Measurements from ENCODE around the gene MMP24OS.

The MMP24OS gene

DNA sequence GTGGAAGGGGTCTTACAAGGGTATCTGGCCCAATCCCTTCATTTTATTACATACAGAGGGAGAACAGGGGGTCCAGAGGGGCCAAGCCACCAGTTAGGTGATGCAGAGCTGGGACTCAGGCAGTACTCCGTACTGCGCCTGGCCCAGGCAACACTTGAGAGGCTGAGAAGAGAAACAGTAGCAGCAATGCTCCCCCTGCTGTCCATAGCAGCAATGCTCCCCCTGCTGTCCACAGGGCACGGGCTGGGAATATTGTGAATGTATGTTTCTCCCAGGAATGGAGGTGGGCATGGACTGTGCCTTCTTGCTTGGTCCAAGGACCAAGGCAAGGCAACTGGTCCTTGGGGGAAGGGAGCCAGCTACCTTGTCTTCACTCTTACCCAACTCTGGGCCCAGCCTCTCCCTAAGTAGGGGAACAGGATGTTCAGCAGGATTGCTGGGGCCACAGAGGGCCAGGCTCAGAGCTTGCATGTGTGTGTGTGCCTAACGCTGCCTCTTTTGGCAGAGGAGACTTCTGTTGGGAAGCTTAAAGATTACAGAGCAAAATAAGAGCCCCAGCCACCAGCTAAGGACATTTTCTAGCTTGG lies 29.1 kb upstream of the MMP24OS start:
- Histone ChIP-seq H3K27ac (ENCODE audit: low read depth, low read length) (peak overlapping the region; percentile 15), H3K4me3 (ENCODE audit: low read depth in 1 of 2, low read length in 2 of 2) (no peak overlapping the region), H3K36me3 (ENCODE audit: control insufficient read depth in 1 of 2, insufficient read depth in 2 of 2, low read length in 2 of 2) (peaks cover 7 to 21% of the 10 kb centered on the region in 2 donors), H3K9ac (ENCODE audit: low read depth in 1 of 2, low read length in 2 of 2) (no peak overlapping the region), H3K27me3 (ENCODE audit: control insufficient read depth in 1 of 2, insufficient read depth in 2 of 2, low read length in 2 of 2) (no peaks in the 10 kb centered on the region), H3K4me1 (ENCODE audit: control insufficient read depth in 1 of 2, insufficient read depth in 2 of 2, low read length in 2 of 2) (peaks cover 7 to 29% of the 10 kb centered on the region in 2 donors), H3K9me3 (ENCODE audit: control insufficient read depth in 1 of 2, low read length in 2 of 2) (no peaks in the 10 kb centered on the region)

DNA sequence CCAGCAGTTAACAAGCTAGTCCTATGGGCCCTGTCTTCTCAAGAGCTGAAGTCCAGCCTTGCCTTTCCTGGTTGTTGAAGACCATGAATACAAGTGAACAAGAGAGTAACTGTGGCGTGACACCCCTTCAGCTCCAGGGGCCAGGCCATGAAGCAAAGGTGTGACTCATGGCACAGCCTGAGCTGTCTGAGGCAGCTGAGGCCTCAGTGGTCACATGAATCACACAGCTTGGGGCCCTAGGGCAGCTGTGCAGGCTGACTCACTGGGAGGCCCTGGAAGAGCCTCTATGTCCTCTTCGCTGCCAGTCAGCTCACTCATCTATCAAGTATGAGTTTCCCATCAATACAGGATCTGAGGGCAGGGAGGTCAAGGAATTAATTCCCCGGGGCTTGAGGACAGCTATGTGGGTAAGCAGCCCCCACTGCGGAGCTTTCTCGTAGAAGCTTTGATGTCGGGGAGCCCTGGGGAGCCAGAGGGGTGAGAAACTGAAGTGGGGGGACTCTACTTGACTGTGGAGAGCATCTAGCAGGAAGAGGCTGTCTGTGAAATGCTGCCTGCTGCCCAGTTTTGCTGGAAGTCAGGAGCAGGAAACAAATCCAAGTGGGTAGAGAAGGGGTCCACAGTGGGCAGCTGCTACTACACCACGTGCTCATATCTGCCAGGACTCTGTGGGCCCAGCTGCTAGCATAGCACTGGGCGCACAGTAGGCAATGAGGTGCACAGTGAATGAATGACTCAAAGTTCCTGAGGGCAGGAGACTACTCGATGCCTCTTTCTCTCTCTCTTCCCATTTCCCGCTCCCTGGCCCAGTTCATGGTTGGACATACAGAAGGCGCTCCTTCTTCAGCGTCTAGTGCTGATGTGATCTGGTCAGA lies 28.0 kb upstream of the MMP24OS start:
- Histone ChIP-seq H3K9me3 (ENCODE audit: control insufficient read depth in 1 of 2, low read length in 2 of 2) (no peaks in the 10 kb centered on the region), H3K27me3 (ENCODE audit: control insufficient read depth in 1 of 2, insufficient read depth in 2 of 2, low read length in 2 of 2) (no peaks in the 10 kb centered on the region), H3K4me1 (ENCODE audit: control insufficient read depth in 1 of 2, insufficient read depth in 2 of 2, low read length in 2 of 2) (peaks cover 7 to 29% of the 10 kb centered on the region in 2 donors), H3K4me3 (ENCODE audit: low read depth in 1 of 2, low read length in 2 of 2) (no peak overlapping the region), H3K27ac (ENCODE audit: low read depth, low read length) (no peak overlapping the region), H3K9ac (ENCODE audit: low read depth in 1 of 2, low read length in 2 of 2) (peak overlapping the region in 1 of 2 donors; percentile 24), H3K36me3 (ENCODE audit: control insufficient read depth in 1 of 2, insufficient read depth in 2 of 2, low read length in 2 of 2) (peaks cover 7 to 21% of the 10 kb centered on the region in 2 donors)

DNA sequence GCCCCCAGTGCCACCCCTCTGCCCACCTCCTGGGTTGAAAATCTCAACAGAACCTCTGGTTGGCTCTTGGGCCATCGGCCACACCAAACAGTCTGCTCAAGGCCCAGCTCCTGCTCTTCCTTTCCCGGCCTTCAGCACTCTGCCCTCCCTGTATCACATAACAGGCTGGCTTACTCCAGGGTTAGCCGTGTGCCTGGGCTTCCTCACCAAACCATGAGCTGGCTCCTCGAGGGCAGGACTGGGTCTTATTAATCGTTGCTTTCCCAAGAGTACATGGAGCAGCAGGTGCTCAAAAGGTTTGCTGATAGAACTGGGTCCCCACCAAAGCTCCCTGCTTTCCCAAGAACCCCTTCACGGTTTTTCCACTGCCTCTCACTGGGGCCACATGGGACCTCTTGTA lies 27.0 kb upstream of the MMP24OS start:
- Histone ChIP-seq H3K9me3 (ENCODE audit: control insufficient read depth in 1 of 2, low read length in 2 of 2) (no peaks in the 10 kb centered on the region), H3K9ac (ENCODE audit: low read depth in 1 of 2, low read length in 2 of 2) (peak overlapping the region in 1 of 2 donors; percentile 24), H3K4me1 (ENCODE audit: control insufficient read depth in 1 of 2, insufficient read depth in 2 of 2, low read length in 2 of 2) (peaks cover 7 to 29% of the 10 kb centered on the region in 2 donors), H3K27me3 (ENCODE audit: control insufficient read depth in 1 of 2, insufficient read depth in 2 of 2, low read length in 2 of 2) (no peaks in the 10 kb centered on the region), H3K4me3 (ENCODE audit: low read depth in 1 of 2, low read length in 2 of 2) (no peak overlapping the region), H3K27ac (ENCODE audit: low read depth, low read length) (no peak overlapping the region), H3K36me3 (ENCODE audit: control insufficient read depth in 1 of 2, insufficient read depth in 2 of 2, low read length in 2 of 2) (peaks cover 7 to 21% of the 10 kb centered on the region in 2 donors)

DNA sequence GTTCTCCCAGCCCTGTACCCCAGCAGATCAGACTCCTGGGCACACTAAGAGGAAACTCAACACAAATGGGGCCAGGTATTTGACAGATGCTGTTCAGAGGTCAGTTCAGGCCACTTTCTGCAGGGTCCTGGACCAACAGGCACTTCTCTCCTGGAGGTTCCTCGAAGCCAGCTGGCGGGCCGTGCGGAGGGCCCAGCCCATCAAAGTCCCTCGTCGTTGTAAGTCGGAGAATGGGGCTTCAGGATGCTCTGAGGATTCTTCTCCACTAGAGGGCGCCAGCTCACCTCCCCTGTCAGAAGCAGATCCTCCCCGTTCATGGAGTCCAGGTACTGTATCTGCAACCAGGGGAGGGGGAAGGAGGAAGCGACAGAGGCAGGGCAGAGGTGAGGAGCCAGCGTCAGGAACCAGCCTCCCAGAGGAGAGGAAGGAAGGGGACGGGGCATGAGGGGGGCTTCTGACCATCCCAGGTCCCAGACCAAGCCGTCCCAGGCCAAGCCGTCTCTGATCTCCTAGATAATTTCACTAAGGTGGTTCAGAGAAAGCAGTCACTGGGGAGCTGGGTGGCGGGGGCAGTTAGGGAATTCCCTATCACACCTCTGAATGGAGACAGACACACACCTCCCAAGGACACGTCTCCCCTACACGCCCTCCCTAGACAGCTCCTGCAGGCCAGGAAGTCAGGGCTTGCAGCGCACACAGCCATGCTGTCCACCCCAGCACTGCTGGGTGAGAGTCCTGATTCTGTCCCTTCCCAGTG lies 26.0 kb upstream of the MMP24OS start:
- Histone ChIP-seq H3K27ac (ENCODE audit: low read depth, low read length) (no peak overlapping the region), H3K4me1 (ENCODE audit: control insufficient read depth in 1 of 2, insufficient read depth in 2 of 2, low read length in 2 of 2) (peaks cover 7 to 29% of the 10 kb centered on the region in 2 donors)

DNA sequence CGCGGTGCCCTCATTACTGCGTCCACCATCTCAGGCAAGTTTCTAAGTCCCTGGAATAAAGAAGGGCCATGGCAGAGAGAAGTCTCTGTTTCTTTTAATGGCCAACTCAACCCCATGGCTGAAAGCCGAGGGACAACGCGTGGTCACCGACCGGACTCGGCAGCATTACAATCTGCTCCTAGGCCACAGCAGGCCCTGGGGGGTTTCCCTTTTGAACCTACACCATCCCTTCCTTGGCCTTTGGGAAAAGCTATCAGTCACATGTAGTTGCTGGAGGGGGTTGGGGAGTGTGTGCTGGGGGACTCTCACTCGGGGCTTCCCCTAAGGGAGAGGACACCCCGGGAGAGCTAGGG lies 25.4 kb upstream of the MMP24OS start:
- Histone ChIP-seq H3K36me3 (ENCODE audit: control insufficient read depth in 1 of 2, insufficient read depth in 2 of 2, low read length in 2 of 2) (peaks cover 7 to 9% of the 10 kb centered on the region in 2 donors), H3K9ac (ENCODE audit: low read depth in 1 of 2, low read length in 2 of 2) (no peak overlapping the region), H3K4me3 (ENCODE audit: low read depth in 1 of 2, low read length in 2 of 2) (no peak overlapping the region), H3K27me3 (ENCODE audit: control insufficient read depth in 1 of 2, insufficient read depth in 2 of 2, low read length in 2 of 2) (no peaks in the 10 kb centered on the region), H3K9me3 (ENCODE audit: control insufficient read depth in 1 of 2, low read length in 2 of 2) (no peaks in the 10 kb centered on the region), H3K4me1 (ENCODE audit: control insufficient read depth in 1 of 2, insufficient read depth in 2 of 2, low read length in 2 of 2) (peaks cover 7 to 29% of the 10 kb centered on the region in 2 donors), H3K27ac (ENCODE audit: low read depth, low read length) (no peak overlapping the region)

More for the DNA sequence above, 26.0 kb upstream of the MMP24OS start:
- Histone ChIP-seq H3K27me3 (ENCODE audit: control insufficient read depth in 1 of 2, insufficient read depth in 2 of 2, low read length in 2 of 2) (no peaks in the 10 kb centered on the region), H3K9me3 (ENCODE audit: control insufficient read depth in 1 of 2, low read length in 2 of 2) (no peaks in the 10 kb centered on the region), H3K9ac (ENCODE audit: low read depth in 1 of 2, low read length in 2 of 2) (peak overlapping the region in 1 of 2 donors; percentile 7), H3K4me3 (ENCODE audit: low read depth in 1 of 2, low read length in 2 of 2) (no peak overlapping the region), H3K36me3 (ENCODE audit: control insufficient read depth in 1 of 2, insufficient read depth in 2 of 2, low read length in 2 of 2) (peaks cover 7 to 12% of the 10 kb centered on the region in 2 donors)

DNA sequence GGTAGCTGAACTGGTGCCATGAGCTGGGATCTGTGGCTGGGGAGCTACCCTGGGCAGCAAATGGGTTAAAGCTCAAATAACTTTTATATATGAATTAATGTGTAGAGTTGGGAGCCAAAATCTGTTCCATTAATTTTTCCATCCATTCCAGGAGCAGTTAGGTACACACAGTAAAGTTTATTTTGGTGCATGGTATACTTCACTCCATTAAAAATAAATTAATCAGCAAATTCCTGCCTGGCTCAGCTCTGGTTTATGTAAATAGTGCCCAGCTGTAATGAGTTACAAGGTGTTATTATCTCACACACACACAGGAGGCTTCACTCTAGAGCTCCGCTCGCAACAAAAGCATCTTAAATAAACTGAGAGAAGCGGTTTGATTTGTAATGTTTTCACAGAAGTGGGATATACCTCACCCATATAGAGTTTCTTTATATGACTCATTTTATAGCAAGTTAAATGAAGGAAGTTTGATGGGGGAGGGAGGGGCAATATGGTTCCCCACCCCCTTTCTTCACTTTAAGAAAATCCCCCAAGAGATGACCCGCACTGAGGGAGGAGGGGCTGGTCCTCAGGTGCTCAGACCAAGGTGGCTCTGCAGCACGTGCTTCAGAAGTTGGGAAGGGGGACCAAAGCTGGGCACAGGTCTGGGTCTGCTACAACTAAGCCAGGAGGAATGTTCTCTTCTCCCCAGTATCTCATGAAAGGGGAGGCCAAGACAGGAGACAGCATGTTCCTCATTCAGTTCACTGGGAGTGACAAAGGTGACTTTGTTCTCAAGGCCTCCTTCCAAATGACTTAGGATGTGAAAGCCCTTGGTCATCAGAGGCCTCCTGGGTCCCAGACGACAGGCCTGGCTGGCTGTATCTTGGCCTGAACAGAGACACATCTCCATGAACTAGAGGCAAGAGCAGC lies 24.8 kb upstream of the MMP24OS start:
- H3K36me3 ChIP-seq (ENCODE audit: control insufficient read depth in 1 of 2, insufficient read depth in 2 of 2, low read length in 2 of 2), result peaks cover 7% of the 10 kb centered on the region in 2 donors
- no peak overlapping the region for H3K27ac ChIP-seq (ENCODE audit: low read depth, low read length)
- H3K4me3 ChIP-seq (ENCODE audit: low read depth in 1 of 2, low read length in 2 of 2), result no peak overlapping the region
- H3K4me1 ChIP-seq (ENCODE audit: control insufficient read depth in 1 of 2, insufficient read depth in 2 of 2, low read length in 2 of 2), result peaks cover 7 to 28% of the 10 kb centered on the region in 2 donors
- H3K27me3 ChIP-seq (ENCODE audit: control insufficient read depth in 1 of 2, insufficient read depth in 2 of 2, low read length in 2 of 2), result no peaks in the 10 kb centered on the region
- H3K9ac ChIP-seq (ENCODE audit: low read depth in 1 of 2, low read length in 2 of 2), result no peak overlapping the region
- H3K9me3 ChIP-seq (ENCODE audit: control insufficient read depth in 1 of 2, low read length in 2 of 2), result no peaks in the 10 kb centered on the region

DNA sequence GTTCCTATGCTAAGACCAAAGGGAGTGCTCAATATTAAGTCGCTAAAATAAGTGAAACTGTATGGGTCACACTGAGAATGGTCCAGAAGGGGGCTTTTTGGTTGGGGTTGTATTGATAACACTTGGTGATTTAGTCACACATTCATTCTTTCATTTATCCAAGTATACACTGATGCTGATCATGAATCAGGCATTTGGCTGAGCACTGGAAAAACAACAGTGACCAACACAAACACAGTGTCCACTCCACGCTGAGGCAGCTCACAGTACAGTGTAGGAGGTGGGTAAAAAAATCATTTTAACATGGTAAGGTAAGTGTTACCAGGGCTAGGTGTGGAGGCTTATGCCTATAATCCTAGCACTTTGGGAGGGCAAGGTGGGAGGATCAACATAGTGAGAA lies 23.5 kb upstream of the MMP24OS start:
- Histone ChIP-seq H3K4me1 (ENCODE audit: control insufficient read depth in 1 of 2, insufficient read depth in 2 of 2, low read length in 2 of 2) (peaks cover 7 to 17% of the 10 kb centered on the region in 2 donors), H3K9ac (ENCODE audit: low read depth in 1 of 2, low read length in 2 of 2) (no peak overlapping the region), H3K9me3 (ENCODE audit: control insufficient read depth in 1 of 2, low read length in 2 of 2) (no peaks in the 10 kb centered on the region), H3K27me3 (ENCODE audit: control insufficient read depth in 1 of 2, insufficient read depth in 2 of 2, low read length in 2 of 2) (peaks cover 0 to 2% of the 10 kb centered on the region in 2 donors), H3K4me3 (ENCODE audit: low read depth in 1 of 2, low read length in 2 of 2) (no peak overlapping the region), H3K36me3 (ENCODE audit: control insufficient read depth in 1 of 2, insufficient read depth in 2 of 2, low read length in 2 of 2) (peaks cover 5 to 7% of the 10 kb centered on the region in 2 donors), H3K27ac (ENCODE audit: low read depth, low read length) (no peak overlapping the region)

DNA sequence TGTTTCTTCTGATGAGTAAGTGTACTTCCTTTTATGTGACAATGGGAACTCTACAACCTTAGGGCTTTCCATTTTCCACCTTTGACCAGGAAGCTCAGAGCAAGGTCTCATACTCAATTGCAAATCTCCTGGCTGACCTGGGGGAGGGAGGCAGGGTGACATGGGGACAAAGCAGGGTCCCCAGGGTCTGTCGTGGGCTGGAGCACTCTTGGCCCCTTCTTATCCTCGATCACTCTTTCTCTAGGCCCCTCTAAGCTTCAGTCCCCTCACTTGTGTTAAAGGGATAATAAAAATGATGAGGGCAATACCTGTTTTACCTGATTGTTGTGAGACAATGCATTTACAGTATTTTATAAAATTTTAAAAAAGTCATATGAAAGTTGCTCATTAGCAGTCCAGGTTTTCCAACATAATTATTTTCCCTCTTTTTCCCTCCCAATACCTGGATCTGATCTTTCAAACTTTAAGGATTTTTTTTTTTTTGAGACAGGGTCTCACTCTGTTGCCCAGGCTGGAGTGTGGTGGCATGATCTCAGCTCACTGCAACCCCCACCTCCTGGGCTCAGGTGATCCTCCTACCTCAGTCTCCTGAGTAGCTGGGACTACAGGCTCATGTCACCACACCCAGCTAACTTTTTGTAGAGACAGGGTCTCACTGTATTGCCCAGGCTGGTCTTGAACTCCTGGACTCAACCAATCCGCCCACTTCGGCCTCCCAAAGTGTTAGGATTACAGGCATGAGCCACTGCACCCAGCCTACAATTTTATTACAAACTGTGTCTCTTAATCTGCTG lies 22.7 kb upstream of the MMP24OS start:
- H3K36me3 ChIP-seq (ENCODE audit: control insufficient read depth in 1 of 2, insufficient read depth in 2 of 2, low read length in 2 of 2), result peaks cover 0 to 7% of the 10 kb centered on the region in 2 donors
- H3K4me1 ChIP-seq (ENCODE audit: control insufficient read depth in 1 of 2, insufficient read depth in 2 of 2, low read length in 2 of 2), result peaks cover 3 to 9% of the 10 kb centered on the region in 2 donors
- no peak overlapping the region for H3K9ac ChIP-seq (ENCODE audit: low read depth in 1 of 2, low read length in 2 of 2)
- H3K4me3 ChIP-seq (ENCODE audit: low read depth in 1 of 2, low read length in 2 of 2), result no peak overlapping the region
- H3K9me3 ChIP-seq (ENCODE audit: control insufficient read depth in 1 of 2, low read length in 2 of 2), result no peaks in the 10 kb centered on the region
- H3K27me3 ChIP-seq (ENCODE audit: control insufficient read depth in 1 of 2, insufficient read depth in 2 of 2, low read length in 2 of 2), result peaks cover 0 to 2% of the 10 kb centered on the region in 2 donors
- no peak overlapping the region for H3K27ac ChIP-seq (ENCODE audit: low read depth, low read length)

DNA sequence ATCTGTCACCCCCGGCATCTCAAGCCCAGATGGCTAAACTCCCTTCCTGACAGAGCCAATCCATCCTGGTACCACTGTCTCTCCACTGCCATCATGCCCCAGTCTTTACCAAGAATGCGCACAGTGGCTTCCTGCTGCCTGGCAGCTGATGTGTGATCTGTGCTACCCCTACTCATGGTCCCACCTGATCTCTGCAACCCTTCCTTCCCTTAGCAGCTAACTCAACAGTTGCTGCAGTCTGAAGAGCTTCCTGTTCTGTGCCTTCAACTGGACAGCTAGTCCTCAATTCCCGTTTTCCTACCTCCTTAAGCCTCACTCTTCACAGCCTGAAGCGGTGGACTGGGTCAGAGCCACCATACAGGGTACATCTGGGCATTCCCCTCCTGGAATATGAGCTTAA lies 21.9 kb upstream of the MMP24OS start:
- H3K4me1 ChIP-seq (ENCODE audit: control insufficient read depth in 1 of 2, insufficient read depth in 2 of 2, low read length in 2 of 2), result peaks cover 3 to 5% of the 10 kb centered on the region in 2 donors
- peaks cover 0 to 7% of the 10 kb centered on the region in 2 donors for H3K36me3 ChIP-seq (ENCODE audit: control insufficient read depth in 1 of 2, insufficient read depth in 2 of 2, low read length in 2 of 2)

More for the DNA sequence above, 21.9 kb upstream of the MMP24OS start:
- Histone ChIP-seq H3K9me3 (ENCODE audit: control insufficient read depth in 1 of 2, low read length in 2 of 2) (no peaks in the 10 kb centered on the region), H3K9ac (ENCODE audit: low read depth in 1 of 2, low read length in 2 of 2) (no peak overlapping the region), H3K27me3 (ENCODE audit: control insufficient read depth in 1 of 2, insufficient read depth in 2 of 2, low read length in 2 of 2) (peaks cover 0 to 2% of the 10 kb centered on the region in 2 donors), H3K27ac (ENCODE audit: low read depth, low read length) (no peak overlapping the region), H3K4me3 (ENCODE audit: low read depth in 1 of 2, low read length in 2 of 2) (no peak overlapping the region)
